HepG2 (cell line): ENCODE data around the gene CNGA1.

Experiments
- DNMT1 ChIP-seq: sonication (generic); formaldehyde crosslinking; IDR thresholded peaks from 2 replicates; pipeline ENCODE4 v1.5.1; 2020; ENCODE audit warnings: mild to moderate bottlenecking, missing genetic modification reagents
- HNRNPLL ChIP-seq: fragments of 200-400 bp; formaldehyde crosslinking; IDR thresholded peaks from 2 replicates; pipeline ENCODE4 v1.6.1; 2017; ENCODE audit warnings: mild to moderate bottlenecking, low read depth, low read length; ENCODE audit not compliant: poor library complexity, severe bottlenecking
- JUN ChIP-seq: sonication (generic); formaldehyde crosslinking; IDR thresholded peaks from 2 replicates; pipeline ENCODE4 v1.4.0; 2020; ENCODE audit warnings: mild to moderate bottlenecking, missing genetic modification reagents
- MAFF ChIP-seq: IDR thresholded peaks from 2 replicates; pipeline ENCODE4 v1.6.1; 2011; ENCODE audit warnings: low read depth, low read length, improper control_type of control experiment
- NFE2L2 ChIP-seq: fragments of 150-350 bp; IDR thresholded peaks from 2 replicates; pipeline ENCODE4 v1.6.1; 2014; ENCODE audit warnings: low read length
- TCF7L2 ChIP-seq: IDR thresholded peaks from 2 replicates; pipeline ENCODE4 v1.6.1; 2011; ENCODE audit warnings: mild to moderate bottlenecking, low read depth, low read length, moderate library complexity
- WIZ ChIP-seq: sonication (generic); formaldehyde crosslinking; IDR thresholded peaks from 2 replicates; pipeline ENCODE4 v1.5.1; 2020; ENCODE audit warnings: mild to moderate bottlenecking, missing genetic modification reagents
- TF ChIP-seq, protein P1 (sequence below): sonication (generic); formaldehyde crosslinking; IDR thresholded peaks from 2 replicates; pipeline ENCODE4 v1.8.1; 2023; ENCODE audit warnings: mild to moderate bottlenecking, missing genetic modification reagents, borderline replicate concordance
- TF ChIP-seq, protein P2 (sequence below): sonication (generic); formaldehyde crosslinking; IDR thresholded peaks from 2 replicates; pipeline ENCODE4 v1.5.0; 2020; ENCODE audit warnings: mild to moderate bottlenecking, missing genetic modification reagents, borderline replicate concordance
- TF ChIP-seq, protein P3 (sequence below): sonication (generic); formaldehyde crosslinking; IDR thresholded peaks from 2 replicates; pipeline ENCODE4 v1.8.1; 2023; ENCODE audit warnings: missing genetic modification reagents, inconsistent platforms, borderline replicate concordance
- TF ChIP-seq, protein P4 (sequence below): sonication (generic); formaldehyde crosslinking; IDR thresholded peaks from 2 replicates; pipeline ENCODE4 v1.4.0; 2020; ENCODE audit warnings: missing genetic modification reagents
- TF ChIP-seq, protein P5 (sequence below): sonication (generic); formaldehyde crosslinking; IDR thresholded peaks from 2 replicates; pipeline ENCODE4 v1.5.1; 2020; ENCODE audit warnings: mild to moderate bottlenecking, missing genetic modification reagents, borderline replicate concordance

GRCh38 chr4:48042979-48043461 lies 26.5 kb upstream of the CNGA1 start:
- no peak for TF ChIP-seq WIZ (CRISPR knock-in tag)
- no peak for TF ChIP-seq DNMT1 (CRISPR knock-in tag)
- TF ChIP-seq, protein P1, sequence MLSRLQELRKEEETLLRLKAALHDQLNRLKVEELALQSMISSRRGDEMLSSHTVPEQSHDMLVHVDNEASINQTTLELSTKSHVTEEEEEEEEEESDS (CRISPR knock-in tag): no peak
- TF ChIP-seq, protein P2, sequence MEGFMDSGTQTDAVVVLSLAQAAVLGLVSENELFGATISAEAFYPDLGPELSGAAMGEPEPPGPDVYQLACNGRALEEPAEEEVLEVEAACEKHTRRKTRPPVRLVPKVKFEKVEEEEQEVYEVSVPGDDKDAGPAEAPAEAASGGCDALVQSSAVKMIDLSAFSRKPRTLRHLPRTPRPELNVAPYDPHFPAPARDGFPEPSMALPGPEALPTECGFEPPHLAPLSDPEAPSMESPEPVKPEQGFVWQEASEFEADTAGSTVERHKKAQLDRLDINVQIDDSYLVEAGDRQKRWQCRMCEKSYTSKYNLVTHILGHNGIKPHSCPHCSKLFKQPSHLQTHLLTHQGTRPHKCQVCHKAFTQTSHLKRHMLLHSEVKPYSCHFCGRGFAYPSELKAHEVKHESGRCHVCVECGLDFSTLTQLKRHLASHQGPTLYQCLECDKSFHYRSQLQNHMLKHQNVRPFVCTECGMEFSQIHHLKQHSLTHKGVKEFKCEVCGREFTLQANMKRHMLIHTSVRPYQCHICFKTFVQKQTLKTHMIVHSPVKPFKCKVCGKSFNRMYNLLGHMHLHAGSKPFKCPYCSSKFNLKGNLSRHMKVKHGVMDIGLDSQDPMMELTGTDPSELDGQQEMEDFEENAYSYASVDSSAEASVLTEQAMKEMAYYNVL (CRISPR knock-in tag): peak; percentile 39; the same call in 1 of the 2 replicates
- TF ChIP-seq JUN: no peak
- TF ChIP-seq NFE2L2: no peak
- TF ChIP-seq, protein P3, sequence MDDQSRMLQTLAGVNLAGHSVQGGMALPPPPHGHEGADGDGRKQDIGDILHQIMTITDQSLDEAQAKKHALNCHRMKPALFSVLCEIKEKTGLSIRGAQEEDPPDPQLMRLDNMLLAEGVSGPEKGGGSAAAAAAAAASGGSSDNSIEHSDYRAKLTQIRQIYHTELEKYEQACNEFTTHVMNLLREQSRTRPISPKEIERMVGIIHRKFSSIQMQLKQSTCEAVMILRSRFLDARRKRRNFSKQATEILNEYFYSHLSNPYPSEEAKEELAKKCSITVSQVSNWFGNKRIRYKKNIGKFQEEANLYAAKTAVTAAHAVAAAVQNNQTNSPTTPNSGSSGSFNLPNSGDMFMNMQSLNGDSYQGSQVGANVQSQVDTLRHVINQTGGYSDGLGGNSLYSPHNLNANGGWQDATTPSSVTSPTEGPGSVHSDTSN (CRISPR knock-in tag): no peak
- TF ChIP-seq, protein P4, sequence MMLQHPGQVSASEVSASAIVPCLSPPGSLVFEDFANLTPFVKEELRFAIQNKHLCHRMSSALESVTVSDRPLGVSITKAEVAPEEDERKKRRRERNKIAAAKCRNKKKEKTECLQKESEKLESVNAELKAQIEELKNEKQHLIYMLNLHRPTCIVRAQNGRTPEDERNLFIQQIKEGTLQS (CRISPR knock-in tag): no peak
- no peak for TF ChIP-seq TCF7L2
- TF ChIP-seq HNRNPLL: no peak
- TF ChIP-seq, protein P5, sequence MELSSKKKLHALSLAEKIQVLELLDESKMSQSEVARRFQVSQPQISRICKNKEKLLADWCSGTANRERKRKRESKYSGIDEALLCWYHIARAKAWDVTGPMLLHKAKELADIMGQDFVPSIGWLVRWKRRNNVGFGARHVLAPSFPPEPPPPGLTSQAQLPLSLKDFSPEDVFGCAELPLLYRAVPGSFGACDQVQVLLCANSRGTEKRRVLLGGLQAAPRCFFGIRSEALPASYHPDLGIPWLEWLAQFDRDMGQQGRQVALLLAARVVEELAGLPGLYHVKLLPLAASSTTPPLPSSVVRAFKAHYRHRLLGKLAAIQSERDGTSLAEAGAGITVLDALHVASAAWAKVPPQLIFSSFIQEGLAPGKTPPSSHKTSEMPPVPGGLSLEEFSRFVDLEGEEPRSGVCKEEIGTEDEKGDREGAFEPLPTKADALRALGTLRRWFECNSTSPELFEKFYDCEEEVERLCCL: no peak
- peak; percentile 27; the same call in 1 of the 2 replicates for TF ChIP-seq MAFF
